ENCODE measurements around the gene SERPINB5.

GRCh38 chr18:63446266-63446665 is 30.5 kb upstream of the SERPINB5 start:
- TF ChIP-seq GATA3 (IDR thresholded peaks at IDR 0.05; ENCODE audit: low read depth, low read length): no peak
- TF ChIP-seq GATA2 (IDR thresholded peaks at IDR 0.05; ENCODE audit: low read depth, low read length): no peak

Data from SH-SY5Y (cell line).